ENCODE measurements around the gene PLIN3.
"Not testable (repeated sequence)": the region's sequence is repeated elsewhere in the genome, so short reads cannot be mapped to it uniquely, and the experiment has no call there.

PLIN3 gene

GRCh38 chr19:4889034-4889815, 21.8 kb upstream of the PLIN3 start:
- no peak for DNase-seq

DNA sequence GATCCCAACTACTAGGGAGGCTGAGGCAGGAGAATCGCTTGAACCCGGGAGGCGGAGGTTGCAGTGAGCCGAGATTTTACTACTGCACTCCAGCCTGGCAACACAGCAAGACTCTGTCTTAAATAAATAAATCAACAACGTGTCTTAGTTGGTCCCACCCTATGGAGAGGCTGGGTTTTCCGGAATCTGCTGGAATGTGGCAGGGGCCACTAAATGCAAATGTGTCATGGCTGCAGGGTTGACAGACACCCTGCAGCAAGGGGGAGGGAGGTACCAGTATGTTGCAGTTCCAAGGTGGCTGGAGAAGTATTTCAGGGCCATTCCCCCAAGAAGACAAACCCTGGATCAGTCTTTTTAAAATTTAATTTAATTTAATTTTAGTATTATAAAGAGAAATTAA, 20.3 kb upstream of the PLIN3 start:
- DNase-seq, result not testable (repeated sequence)

- not testable (repeated sequence) for DNase-seq
Measured at GRCh38 chr19:4884993-4885392, 17.5 kb upstream of the PLIN3 start.

GRCh38 chr19:4882874-4883273, 15.4 kb upstream of the PLIN3 start:
- DNase-seq, result not testable (repeated sequence)

DNA sequence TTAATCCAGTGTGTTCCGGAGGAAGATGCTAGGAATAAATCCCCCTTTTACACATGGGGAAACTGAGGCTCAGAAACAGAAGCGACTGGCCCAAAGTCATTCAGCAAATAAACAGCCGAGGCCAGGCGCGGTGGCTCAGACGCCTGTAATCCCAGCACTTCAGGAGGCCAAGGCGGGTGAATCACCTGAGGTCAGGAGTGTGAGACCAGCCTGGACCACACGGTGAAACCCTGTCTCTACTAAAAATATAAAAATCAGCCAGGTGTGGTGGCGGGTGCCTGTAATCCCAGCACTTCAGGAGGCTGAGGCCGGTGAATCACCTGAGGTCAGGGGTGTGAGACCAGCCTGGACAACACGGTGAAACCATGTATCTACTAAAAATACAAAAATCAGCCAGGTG, 11.6 kb upstream of the PLIN3 start:
- DNase-seq, result no peak

DNA sequence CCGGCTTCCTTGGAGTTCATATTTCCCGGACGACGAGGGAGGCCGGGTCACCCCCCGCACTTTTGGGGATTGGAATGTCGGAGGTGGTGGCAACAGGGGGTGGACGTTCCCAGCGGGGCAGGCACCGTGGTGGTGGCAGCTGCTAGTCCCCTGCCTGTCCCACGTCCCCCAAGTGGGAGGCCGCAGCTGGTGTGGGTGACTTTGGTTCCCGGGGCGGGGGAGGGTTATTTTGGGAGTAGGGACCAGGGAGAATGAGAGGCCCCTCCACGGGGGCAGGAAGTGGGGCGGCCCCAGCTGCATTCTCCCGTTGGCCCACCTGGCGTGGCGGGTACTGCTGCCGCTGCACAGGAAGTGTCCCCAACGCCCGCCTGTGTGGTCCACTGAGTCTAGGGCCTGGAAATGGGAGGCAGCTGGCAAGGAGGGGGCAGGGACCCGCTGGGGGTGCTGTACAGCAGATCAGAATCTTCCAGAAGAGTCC, 11.1 kb upstream of the PLIN3 start:
- no peak for DNase-seq

DNA sequence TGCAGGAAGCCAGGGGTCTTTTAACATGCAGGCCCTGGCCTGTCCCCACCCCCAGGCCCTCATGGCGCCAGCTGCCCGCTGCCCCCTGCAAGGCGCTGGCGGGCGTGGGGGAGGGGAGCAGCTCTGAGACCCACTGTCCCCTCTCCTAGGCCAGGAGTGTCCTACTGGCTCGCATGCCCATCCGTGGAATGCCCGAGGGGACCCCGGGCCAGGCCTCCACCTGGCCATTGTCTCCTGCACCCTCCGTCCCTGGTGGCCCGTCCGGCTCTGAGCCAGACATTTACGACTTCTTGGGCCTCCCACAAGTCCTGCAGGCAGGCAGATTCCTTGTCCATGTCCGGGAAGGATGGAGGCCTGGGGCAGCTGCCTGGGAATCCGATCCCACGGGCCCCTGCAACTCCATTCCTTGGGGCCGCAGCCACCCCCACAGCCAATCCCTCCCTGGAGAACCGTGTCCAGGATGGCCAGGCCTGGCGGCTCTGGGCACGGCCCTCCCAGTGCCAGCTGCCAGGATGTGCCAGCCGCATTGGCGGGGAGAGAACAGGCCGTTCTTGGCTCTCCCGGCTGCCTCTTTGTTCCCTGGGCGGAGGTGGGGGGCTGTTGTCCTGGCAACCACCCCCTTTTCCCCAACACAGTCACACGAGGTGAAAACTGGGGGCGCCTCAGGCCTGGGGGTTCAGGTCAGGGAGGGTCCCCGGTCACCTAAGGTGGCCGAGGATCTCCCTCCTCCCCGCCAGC, 10.5 kb upstream of the PLIN3 start:
- no peak for DNase-seq

GRCh38 chr19:4873930-4874329, 6.5 kb upstream of the PLIN3 start:
- no peak for DNase-seq

DNA sequence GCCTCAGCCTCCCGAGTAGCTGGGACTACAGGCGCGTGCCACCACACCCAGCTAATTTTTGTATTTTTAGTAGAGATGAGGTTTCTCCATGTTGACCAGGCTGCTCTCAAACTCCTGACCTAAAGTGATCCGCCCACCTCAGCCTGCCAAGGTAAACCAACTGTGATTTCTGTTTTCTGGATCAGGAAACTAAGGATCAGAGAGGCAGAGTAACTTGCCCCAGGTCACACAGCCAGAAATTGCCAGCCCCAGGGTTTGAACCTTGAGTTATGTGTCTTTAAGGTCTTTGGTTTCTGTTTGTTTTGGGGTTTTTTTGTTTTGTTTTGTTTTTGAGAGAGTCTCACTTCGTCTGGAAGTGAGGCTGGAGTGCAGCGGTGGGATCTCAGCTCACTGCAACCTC, 4.2 kb upstream of the PLIN3 start:
- DNase-seq, result no peak

- no peak for DNase-seq
Measured at GRCh38 chr19:4870025-4870700, 2.7 kb upstream of the PLIN3 start.

DNA sequence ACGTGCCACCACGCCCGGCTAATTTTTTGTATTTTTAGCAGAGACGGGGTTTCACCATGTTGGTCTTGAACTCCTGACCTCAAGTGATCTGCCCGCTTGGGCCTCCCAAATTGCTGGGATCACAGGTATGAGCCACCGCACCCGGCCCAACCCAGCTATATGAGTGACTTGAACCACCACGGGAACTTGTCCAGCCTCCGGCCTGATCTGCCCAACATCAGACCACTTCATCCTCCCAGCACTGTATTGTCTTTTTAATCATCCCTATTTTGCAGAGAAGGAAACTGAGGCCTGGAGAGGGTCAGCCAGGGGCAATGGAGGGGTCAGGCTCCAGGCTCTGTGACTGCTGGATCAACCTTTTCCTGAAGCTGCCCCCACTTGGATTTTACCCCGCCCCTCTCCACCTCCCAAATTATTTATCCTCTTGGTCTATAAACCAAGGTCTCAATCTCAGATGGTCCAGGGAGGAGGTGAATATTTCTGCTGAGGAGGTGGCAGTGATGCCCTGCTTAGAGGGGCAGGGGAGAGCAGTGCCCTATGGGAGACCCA, 893 bp upstream of the PLIN3 start:
- no peak for DNase-seq

DNA sequence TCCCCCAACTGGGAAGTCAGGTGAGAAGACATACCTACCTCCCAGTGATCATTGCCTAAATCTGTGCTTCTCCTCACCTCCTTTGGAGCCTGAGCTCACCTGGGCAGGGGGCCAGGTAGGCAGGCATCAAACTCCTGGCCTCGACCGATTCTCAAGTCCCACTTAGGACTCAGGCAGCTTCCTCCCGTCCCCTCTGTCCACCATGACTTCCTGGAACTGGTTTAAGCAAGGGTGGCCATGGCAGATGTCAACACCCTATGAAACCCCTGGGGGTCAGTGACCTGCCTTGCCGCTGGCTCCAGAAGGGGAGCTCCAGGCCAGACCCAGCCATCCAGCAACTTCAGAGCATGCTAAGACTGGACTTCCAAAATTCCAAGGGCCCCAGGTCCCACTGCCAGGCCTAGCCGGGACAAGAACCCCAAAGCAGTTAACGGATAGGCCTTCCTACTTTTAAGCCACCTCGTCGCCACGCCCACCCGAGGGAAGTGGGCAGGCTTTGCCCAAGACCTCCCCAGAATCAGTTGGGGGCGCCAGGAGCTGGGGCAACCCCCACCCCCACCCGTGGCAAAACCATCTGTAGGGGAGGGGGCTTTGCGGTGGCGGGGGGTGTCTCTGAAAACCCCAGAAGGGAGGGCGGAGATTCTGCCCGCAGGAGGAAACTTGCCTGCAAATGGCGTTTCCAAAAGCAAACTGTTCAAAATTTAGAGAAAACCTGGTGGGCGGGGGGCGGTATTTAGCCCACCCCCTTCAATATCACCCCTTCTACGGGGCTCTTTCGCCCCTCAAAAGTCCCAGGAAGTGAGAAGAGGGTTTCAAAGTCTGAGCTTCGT, 657 bp downstream of the PLIN3 start:
- no peak for DNase-seq

DNA sequence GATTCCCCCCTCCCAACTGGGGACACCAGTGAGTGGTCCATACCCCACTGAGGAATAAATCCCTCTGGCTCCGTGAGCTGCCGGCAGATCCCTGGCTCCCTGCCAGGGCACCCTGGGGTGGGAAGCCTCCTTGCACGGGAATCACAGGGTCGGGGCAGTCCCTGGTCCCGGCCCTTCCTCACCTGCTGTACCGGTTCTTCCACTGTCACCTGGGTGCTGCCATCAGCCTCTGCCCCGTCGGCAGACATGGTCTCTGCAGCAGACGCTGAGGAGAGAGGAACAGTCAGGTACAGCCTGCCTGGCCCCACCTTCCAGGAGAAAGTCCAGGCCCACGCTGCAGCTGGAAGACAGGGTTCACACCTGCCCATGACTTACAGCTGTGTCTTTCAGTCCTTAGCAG, 6.3 kb downstream of the PLIN3 start:
- DNase-seq, result peak; percentile 56

GRCh38 chr19:4859697-4860096, 7.8 kb downstream of the PLIN3 start:
- DNase-seq, result no peak

GRCh38 chr19:4856468-4856867, 11.0 kb downstream of the PLIN3 start:
- DNase-seq, result not testable (repeated sequence)

DNA sequence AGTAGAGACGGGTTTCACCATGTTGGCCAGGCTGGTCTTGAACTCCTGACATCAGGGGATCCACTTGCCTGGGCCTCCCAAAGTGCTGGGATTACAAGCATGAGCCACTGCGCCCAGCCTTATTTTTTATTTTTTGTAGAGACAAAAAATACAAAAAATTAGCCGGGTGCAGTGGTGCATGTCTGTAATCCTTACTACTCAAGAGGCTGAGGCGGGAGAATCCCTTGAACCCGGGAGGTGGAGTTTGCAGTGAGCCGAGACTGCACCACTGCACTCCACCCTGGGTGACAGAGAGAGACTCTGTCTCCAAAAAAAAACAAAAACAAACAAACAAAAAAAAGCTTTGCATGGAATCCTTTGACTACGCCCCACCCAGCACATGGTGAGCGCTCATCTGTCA, 14.0 kb downstream of the PLIN3 start:
- not testable (repeated sequence) for DNase-seq

DNA sequence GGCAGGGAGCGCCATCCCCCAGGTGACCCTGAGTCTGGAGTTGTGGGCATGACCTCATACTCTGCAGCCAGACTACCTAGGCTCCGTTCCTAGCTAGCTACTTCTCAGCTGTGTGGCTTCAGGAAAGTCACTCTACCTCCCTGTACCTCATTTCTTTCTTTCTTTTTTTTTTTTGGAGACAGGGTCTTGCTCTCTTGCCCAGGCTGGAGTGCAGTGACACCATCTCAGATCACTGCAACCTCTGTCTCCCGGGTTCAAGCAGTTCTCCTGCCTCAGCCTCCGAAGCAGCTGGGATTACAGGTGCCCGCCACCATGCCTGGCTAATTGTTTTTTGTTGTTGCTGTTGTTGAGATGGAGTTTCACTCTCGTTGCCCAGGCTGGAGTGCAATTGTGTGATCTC, 15.0 kb downstream of the PLIN3 start:
- DNase-seq, result no peak

DNA sequence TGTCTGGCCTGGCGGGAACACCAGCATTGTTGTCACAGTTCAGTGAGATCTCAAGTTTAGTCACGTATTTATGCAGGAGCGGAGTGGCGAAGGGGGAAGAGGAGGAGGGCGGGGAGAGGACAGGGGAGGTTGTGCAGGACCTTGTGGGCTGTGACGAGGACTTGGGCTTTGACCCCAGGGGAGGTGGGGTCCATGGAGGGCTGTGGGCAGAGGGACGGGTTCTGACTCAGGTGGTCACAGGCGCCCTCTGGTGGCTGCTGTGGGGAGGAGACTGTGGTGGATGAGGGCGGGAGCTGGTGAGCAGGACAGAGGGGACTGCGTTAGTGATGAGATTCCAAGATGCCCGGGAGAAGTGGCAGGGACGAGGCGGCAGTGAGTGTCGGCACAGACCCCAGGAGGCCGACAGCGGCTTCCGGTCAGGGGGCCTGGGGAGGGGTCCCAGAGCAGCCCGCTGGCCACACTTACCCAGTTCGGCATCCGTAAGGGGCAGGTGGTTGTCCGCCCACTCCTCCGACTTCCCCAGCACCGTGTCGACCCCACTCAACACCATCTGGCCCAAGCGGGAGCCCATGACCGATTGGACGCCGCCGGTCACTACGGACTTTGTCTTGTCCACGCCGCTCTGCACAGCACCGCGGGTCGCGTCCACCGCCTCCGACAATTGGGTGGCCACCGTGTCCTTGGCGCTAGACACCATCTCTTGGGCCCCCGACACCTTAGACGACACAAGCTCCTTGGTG, 15.7 kb downstream of the PLIN3 start:
- peak; percentile 14 for DNase-seq

- no peak for DNase-seq
Measured at GRCh38 chr19:4849019-4849418, 18.4 kb downstream of the PLIN3 start.

GRCh38 chr19:4847190-4847973, 20.1 kb downstream of the PLIN3 start:
- DNase-seq, result no peak

DNA sequence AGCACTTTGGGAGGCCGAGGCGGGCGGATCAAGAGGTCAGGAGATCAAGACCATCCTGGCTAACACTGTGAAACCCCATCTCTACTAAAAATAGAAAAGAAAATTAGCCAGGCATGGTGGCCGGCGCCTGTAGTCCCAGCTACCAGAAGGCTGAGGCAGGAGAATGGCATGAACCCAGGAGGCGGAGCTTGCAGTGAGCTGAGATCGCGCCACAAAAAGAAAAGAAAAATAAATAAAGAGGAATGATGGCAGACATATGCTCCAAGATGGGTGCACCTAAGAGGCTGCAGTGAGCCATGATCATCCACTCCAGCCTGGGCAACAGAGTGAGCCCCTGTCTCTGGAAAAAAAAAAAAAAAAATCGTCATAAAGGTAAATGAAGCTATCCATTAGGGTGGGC, 21.5 kb downstream of the PLIN3 start:
- DNase-seq, result not testable (repeated sequence)
